K562 (cell line): ENCODE data around the gene ZNF546. TPM values are rescaled to one million over a fixed set of nuclear protein-coding genes. Genes with fewer than 3 reads are reported as not detected.

Source experiments
- AFF4 ChIP-seq: sonication (generic); formaldehyde crosslinking; IDR thresholded peaks from 2 replicates; pipeline ENCODE4 v1.8.0; 2023; ENCODE audit warnings: mild to moderate bottlenecking, missing genetic modification reagents
- CBX3 ChIP-seq, 2 experiments: IDR thresholded peaks; 1 replicate in 1 of 2; 2 replicates in 1 of 2; pipeline ENCODE4 v1.6.1; 2012; ENCODE audit warnings: inconsistent platforms in 2 of 2, low read length in 2 of 2, borderline replicate concordance in 1 of 2, control low read depth in 1 of 2
- CCNT2 ChIP-seq: IDR thresholded peaks from 2 replicates; pipeline ENCODE4 v1.6.1; 2011; ENCODE audit warnings: borderline replicate concordance, low read depth, mild to moderate bottlenecking, moderate library complexity, mixed read lengths, low read length; ENCODE audit not compliant: insufficient read length; ENCODE audit errors: extremely low read depth
- ELF2 ChIP-seq: fragments of 250-450 bp; sonication (Bioruptor Pico); IDR thresholded peaks from 2 replicates; pipeline ENCODE4 v1.5.0; 2021; ENCODE audit warnings: mild to moderate bottlenecking
- NCOR1 ChIP-seq: fragments of 450-650 bp; IDR thresholded peaks from 2 replicates; pipeline ENCODE4 v1.6.1; 2016; ENCODE audit warnings: mild to moderate bottlenecking, moderate library complexity
- NUFIP1 ChIP-seq: fragments of 450-650 bp; IDR thresholded peaks from 2 replicates; pipeline ENCODE4 v1.6.1; 2018; ENCODE audit not compliant: partially characterized antibody
- PATZ1 ChIP-seq: fragments of 250-450 bp; sonication (Bioruptor Pico); IDR thresholded peaks from 2 replicates; pipeline ENCODE4 v1.5.0; 2020; ENCODE audit warnings: mild to moderate bottlenecking, borderline replicate concordance
- RBM34 ChIP-seq: fragments of 200-400 bp; formaldehyde crosslinking; IDR thresholded peaks from 2 replicates; pipeline ENCODE4 v1.6.1; 2018; ENCODE audit warnings: low read length, borderline replicate concordance; ENCODE audit not compliant: insufficient read depth
- SIN3A ChIP-seq, 2 experiments: fragments of 150-350 bp in 1 of 2; IDR thresholded peaks; 2 replicates each; pipeline ENCODE4 v1.6.1; 2011 to 2016; ENCODE audit warnings: borderline replicate concordance in 2 of 2, low read depth in 2 of 2, low read length in 2 of 2, mild to moderate bottlenecking in 2 of 2, moderate library complexity in 2 of 2; ENCODE audit not compliant: control insufficient read depth in 1 of 2
- SMAD2 ChIP-seq: fragments of 150-350 bp; IDR thresholded peaks from 2 replicates; pipeline ENCODE4 v1.6.1; 2014; ENCODE audit warnings: low read depth, mild to moderate bottlenecking, low read length
- TCF7 ChIP-seq: sonication (generic); IDR thresholded peaks from 2 replicates; pipeline ENCODE4 v1.6.1; 2016; ENCODE audit warnings: antibody characterized with exemption, borderline replicate concordance
- TEAD2 ChIP-seq: fragments of 450-650 bp; IDR thresholded peaks from 2 replicates; pipeline ENCODE4 v1.6.1; 2016; ENCODE audit warnings: missing genetic modification characterization, control low read depth, missing compliant biosample characterization
- TSHZ1 ChIP-seq: fragments of 250-450 bp; sonication (Bioruptor Pico); IDR thresholded peaks from 2 replicates; pipeline ENCODE4 v1.4.0; 2020; ENCODE audit warnings: mild to moderate bottlenecking, moderate library complexity
- ZNF639 ChIP-seq, 2 experiments: fragments of 200-800 bp in 1 of 2; sonication (Bioruptor generic) in 1 of 2; sonication (generic) in 1 of 2; formaldehyde crosslinking in 1 of 2; IDR thresholded peaks in 1 of 2; conservative IDR thresholded peaks in 1 of 2; 2 replicates each; pipeline versions ENCODE4 v1.5.0 to v1.6.1; 2016 to 2020; ENCODE audit warnings: missing compliant biosample characterization in 1 of 2, missing genetic modification characterization in 1 of 2, missing genetic modification reagents in 1 of 2
- polyA plus RNA-seq, 8 experiments: library from polyadenylated mRNA; depleted of rRNA in 4 of 8; stranded (reverse) in 5 of 8; unstranded in 3 of 8; fragments of >200 nt; fragmentation: Nextera tagmentation in 2 of 8; fragmentation: Illumina TruSeq in 1 of 8; extraction: Ambion mirVana in 2 of 8; extraction: Trizol in 1 of 8; gene quantifications; 2 replicates each; pipeline versions ENCODE4 v1.2.1 to v1.2.3, GENCODE V29; 2011 to 2014; ENCODE audit warnings: inconsistent platforms in 1 of 8, missing spikeins in 1 of 8
- total RNA-seq, 7 experiments: library from RNA; depleted of rRNA in 6 of 7; stranded (reverse); fragments of >200 nt in 6 of 7; fragmentation: Illumina TruSeq in 2 of 7; extraction: Trizol in 2 of 7; gene quantifications; 2 replicates each; pipeline versions ENCODE4 v1.2.1 to v1.2.3, GENCODE V29; 2011 to 2021; ENCODE audit warnings: low replicate concordance in 1 of 7

ZNF546 gene
- total and polyA plus RNA-seq, 9 of the 15 experiments (the other 6 are each of a cell fraction or from before 2014, with no cell fraction given) = 0.73 to 5.1 (median 2.2) TPM

GRCh38 chr19:39970675-39971379, 26.0 kb upstream of the ZNF546 start, which contains the start of gene PSMC4 (continued):
- TF ChIP-seq TSHZ1 = no peak
- no peak for TF ChIP-seq NCOR1
- peak; percentile 55; the same call in 1 of the 2 replicates for TF ChIP-seq TCF7
- peak; percentile 95 for TF ChIP-seq AFF4
- no peak for TF ChIP-seq RBM34
- TF ChIP-seq SIN3A (IDR thresholded peaks at IDR 0.05; ENCODE audit: borderline replicate concordance in 2 of 2, control insufficient read depth in 1 of 2, low read depth in 2 of 2, low read length in 2 of 2) = peak in 1 of 2 experiments; percentile 54; a peak in 3 of 4 replicates
- TF ChIP-seq CBX3 (IDR thresholded peaks at IDR 0.05; ENCODE audit: borderline replicate concordance in 1 of 2, low read length in 2 of 2) = peak in 1 of 2 experiments; percentile 82; a peak in 2 of 3 replicates
- TF ChIP-seq NUFIP1 = no peak
- TF ChIP-seq CCNT2 = peak; percentile 77
- TF ChIP-seq ZNF639 (CRISPR knock-in tag; conservative IDR thresholded peaks at IDR 0.05 in 1 of 2, IDR thresholded peaks at IDR 0.05 in 1 of 2) = 0 out of 4 replicates have a peak, but pooled peaks of 1 of the 2 experiments have one; percentile 22
- no peak for TF ChIP-seq TEAD2 (tag)
- no peak for TF ChIP-seq ELF2
- TF ChIP-seq PATZ1 = no peak
- TF ChIP-seq SMAD2 = no peak
